Globus pallidus (tissue), 1 donor: ENCODE data around the gene CCNY.
"Not testable (repeated sequence)": the region's sequence is repeated elsewhere in the genome, so short reads cannot be mapped to it uniquely, and the experiment has no call there.

Experiments used
- DNase-seq: peaks from one replicate; pipeline ENCODE4 v3.0.0-alpha.2; 2015; ENCODE audit warnings: low spot score

CCNY gene

DNA sequence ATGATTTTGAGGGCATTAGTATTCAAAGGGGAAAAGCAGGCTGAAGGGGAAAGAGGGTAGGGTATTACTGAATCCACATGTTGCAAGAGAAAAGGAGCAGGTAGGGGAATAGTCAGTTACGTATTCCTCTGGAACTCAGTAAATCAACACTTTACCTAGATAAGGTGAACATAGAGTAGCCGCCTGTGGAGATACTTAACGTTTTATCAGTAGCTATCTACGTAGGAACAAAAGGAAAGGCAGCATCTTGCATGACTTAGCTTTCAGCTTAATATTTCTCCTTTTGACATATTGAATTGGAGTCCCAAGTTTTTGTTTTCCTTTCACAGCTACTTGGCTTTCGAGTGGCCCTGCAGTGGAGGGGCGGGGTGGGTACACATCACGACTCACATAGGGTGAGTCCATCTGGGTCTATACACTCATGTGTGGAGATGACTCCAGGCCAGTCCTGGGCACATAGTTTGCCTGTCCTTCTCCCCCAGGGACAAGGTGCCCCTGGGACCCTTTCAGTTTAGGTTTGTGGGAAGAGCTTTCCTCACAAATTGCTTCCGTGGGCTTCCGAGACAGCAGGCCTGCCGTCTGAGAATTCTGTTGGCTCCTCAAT, 48.1 kb downstream of the CCNY start:
- DNase-seq = no peak

DNA sequence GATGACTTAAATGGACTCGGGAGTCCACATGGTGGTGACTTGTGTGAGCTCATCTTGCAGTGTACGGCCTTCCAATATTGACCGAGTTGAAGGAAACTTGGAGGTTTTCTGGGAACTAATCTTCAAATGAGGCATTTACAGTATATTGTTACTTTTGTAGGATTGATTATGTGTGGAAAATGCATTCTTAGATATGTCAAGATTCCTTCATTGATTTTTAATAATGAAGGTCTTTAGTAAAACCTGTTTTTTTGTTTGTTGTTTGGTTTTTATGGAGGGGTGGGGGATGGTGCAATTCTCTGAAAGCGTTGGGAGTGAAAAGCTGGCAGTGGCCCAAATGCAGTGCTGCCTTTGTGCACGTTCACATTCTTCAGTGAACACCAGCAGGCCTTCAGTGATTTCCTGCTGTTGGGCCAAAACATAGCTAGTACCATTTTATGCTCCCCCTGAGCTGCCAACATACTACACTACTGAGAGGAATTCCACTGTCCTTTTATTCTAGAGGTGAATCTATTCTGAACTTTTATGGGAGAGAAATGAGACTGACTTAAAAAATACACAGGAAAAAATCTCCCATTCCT, 50.4 kb downstream of the CCNY start:
- DNase-seq = no peak

DNA sequence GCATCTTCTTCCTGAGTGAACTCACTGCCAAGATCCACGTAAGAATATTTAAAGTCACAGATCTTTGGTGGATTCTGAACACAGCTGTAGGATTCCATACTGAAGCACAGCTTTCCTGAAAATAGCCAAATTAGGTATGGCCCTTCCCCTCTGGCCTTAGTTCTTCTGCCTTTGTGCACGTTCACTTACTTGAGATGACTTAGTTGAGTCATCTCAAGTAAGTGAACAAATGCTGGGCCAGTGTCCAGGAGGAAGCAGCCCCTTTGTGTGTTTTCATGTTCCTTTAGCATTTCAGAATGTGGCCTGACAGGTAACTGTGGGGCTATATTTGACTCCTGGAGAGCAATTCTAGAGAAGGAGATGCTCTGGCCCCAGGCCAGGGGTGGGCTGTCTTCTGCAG, 51.5 kb downstream of the CCNY start:
- no peak for DNase-seq

GRCh38 chr10:35388197-35388596, 51.9 kb downstream of the CCNY start:
- no peak for DNase-seq

DNA sequence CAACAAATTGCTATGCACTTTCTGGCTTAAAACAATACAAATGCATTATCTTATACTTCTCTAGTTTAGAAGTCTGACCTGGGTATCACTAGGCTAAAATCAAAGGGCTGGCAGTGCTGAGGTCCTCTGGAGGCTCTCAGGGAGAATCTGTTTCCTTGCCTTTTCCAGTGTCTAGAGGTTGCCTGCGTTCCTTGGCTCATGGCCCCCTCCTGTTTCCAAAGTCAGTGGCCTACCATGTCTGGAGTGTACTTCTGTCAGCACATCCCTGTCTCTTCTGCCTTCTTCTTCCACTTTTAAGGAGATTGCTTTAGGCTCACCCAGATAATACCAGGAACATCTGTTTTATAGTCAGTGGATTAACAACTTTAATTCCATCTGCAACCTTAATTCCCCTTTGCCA, 52.4 kb downstream of the CCNY start:
- DNase-seq = no peak

- DNase-seq = no peak
Observed at GRCh38 chr10:35390161-35390840, 54.0 kb downstream of the CCNY start.

DNA sequence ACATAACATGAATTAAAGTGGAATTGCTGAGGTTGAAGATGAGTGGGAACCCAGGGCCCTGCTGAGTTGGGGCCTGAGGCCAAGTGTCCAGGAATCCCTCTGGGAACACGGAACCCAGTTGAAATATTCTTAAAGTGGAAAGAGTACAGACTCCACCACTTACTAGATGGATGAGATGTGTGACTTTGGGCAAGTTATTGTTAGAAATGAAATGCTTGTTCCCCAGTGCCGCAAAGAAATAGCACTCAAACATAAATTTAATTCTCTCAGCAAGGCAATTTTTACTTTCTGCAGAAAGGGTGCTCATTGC, 54.5 kb downstream of the CCNY start:
- DNase-seq = no peak

GRCh38 chr10:35391153-35391953, 55.0 kb downstream of the CCNY start:
- DNase-seq = no peak

DNA sequence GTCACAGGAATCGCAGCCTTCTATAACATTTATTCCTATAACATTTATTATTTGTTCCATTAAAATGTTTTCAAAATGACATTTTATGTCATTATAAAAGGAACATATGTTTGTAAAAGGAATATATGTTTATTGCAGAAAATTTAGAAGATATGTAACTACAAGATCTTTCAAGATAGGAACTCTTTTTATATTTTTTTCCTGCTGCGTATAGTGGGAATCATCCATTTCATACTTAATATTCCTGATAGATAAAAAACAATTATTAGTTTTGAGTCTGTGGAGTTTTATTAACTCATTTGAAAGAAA, 55.6 kb downstream of the CCNY start:
- DNase-seq = no peak

GRCh38 chr10:35392482-35393228, 56.3 kb downstream of the CCNY start:
- no peak for DNase-seq

GRCh38 chr10:35394411-35394851, 58.1 kb downstream of the CCNY start:
- DNase-seq = no peak

GRCh38 chr10:35394934-35395333, 58.6 kb downstream of the CCNY start:
- no peak for DNase-seq

- no peak for DNase-seq
Observed at GRCh38 chr10:35396560-35397434, 60.5 kb downstream of the CCNY start.

DNA sequence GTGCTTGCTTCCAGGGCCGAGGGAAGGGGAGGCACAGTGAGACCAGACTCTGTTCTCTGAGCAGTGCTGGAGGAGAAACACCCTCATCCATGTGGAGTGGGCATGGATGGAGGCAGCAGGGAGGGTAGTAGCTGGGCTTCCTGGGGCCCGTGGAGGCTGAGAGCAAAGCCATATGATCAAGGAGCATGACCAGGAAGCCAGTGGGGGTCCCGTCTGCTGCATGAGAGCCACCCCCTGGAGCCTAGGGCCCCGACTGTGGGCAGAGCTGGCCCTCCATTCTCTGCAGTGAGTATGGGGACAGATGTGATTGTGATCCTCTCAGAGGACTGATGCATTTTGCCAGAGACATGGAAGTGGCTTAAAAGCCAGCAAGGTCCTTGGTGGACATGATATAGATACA, 61.6 kb downstream of the CCNY start:
- DNase-seq = no peak

- DNase-seq = no peak
Observed at GRCh38 chr10:35398355-35398754, 62.0 kb downstream of the CCNY start.

- DNase-seq = no peak
Observed at GRCh38 chr10:35398908-35399307, 62.6 kb downstream of the CCNY start.

DNA sequence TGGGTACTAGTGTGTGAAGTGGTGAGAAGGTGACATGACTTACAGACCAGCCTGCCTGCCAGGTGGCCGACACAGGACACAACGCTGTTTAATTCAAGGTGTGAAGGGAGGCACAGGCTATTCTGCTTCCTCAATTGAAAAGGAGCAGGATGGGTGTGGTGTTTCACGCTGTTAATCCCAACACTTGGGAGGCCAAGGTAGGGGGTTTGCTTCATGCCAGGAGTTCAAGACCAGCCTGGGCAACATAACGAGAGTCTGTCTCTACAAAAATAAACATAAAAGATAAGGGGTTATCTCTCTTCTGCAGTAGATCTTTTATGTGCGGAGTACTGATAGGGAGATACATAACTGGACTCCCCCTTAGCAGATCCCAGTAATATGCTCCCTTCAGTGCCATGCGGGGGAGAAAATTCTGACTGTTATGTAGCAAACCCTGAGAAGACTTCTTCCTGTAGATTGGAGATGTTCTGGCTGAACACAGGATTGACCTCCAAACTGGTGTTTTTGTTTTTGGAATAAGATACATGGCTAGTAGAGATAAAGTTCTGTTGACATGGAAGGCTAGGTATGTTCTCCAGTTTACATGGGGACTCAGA, 63.2 kb downstream of the CCNY start:
- no peak for DNase-seq

GRCh38 chr10:35400595-35401268, 64.4 kb downstream of the CCNY start:
- no peak for DNase-seq

DNA sequence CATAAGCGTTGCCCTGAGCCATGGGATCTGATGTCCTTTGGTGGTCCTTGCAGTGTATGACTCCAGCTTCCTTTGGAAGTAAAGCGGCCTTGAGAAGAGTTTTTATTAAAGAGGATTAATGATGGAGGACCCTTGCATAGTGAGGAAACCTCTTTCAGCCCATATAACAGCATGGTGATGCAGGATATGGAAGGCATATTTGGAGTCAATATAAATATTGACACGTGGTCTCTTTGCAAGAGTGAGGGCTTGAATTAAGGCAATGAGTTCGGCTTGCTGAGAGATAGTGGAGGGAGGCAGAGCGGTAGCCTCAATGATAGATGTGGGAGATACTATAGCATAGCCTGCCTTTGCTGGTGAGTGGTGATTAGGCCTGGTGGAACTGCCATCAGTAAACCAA, 67.2 kb downstream of the CCNY start:
- not testable (repeated sequence) for DNase-seq

GRCh38 chr10:35404077-35404476, 67.8 kb downstream of the CCNY start:
- not testable (repeated sequence) for DNase-seq
